GM18909 (cell line): ENCODE results near the gene TRIM63.

Experiments
- ATAC-seq: cut with Tn5 transposase; IDR thresholded peaks from one replicate; pipeline ENCODE4 v1.9.1; 2021; ENCODE audit warnings: mild to moderate bottlenecking; ENCODE audit not compliant: unreplicated experiment, poor library complexity

TRIM63 gene

GRCh38 chr1:26020330-26020768 lies 47.1 kb downstream of the TRIM63 start:
- ATAC-seq = no peak

- ATAC-seq = no peak
Measured at GRCh38 chr1:26019641-26020315, 47.7 kb downstream of the TRIM63 start.

GRCh38 chr1:26017606-26018005 lies 49.8 kb downstream of the TRIM63 start:
- no peak for ATAC-seq

- ATAC-seq = no peak
Measured at GRCh38 chr1:26016953-26017545, 50.4 kb downstream of the TRIM63 start.

- no peak for ATAC-seq
Measured at GRCh38 chr1:26016258-26016952, 51.0 kb downstream of the TRIM63 start.

GRCh38 chr1:26015358-26015757 lies 52.1 kb downstream of the TRIM63 start:
- ATAC-seq = no peak

- no peak for ATAC-seq
Measured at GRCh38 chr1:26014179-26014578, 53.3 kb downstream of the TRIM63 start.

- no peak for ATAC-seq
Measured at GRCh38 chr1:26012864-26013263, 54.6 kb downstream of the TRIM63 start.

GRCh38 chr1:26010825-26011224 lies 56.6 kb downstream of the TRIM63 start:
- ATAC-seq = no peak

GRCh38 chr1:26009796-26010447 lies 57.5 kb downstream of the TRIM63 start:
- ATAC-seq = no peak

GRCh38 chr1:26006710-26007109 lies 60.7 kb downstream of the TRIM63 start:
- ATAC-seq = no peak

GRCh38 chr1:26005434-26006105 lies 61.9 kb downstream of the TRIM63 start:
- ATAC-seq = no peak

- no peak for ATAC-seq
Measured at GRCh38 chr1:26003756-26004155, 63.7 kb downstream of the TRIM63 start.

- ATAC-seq = no peak
Measured at GRCh38 chr1:26003262-26003661, 64.2 kb downstream of the TRIM63 start.
